ENCODE measurements around the gene TLNRD1.

DNA sequence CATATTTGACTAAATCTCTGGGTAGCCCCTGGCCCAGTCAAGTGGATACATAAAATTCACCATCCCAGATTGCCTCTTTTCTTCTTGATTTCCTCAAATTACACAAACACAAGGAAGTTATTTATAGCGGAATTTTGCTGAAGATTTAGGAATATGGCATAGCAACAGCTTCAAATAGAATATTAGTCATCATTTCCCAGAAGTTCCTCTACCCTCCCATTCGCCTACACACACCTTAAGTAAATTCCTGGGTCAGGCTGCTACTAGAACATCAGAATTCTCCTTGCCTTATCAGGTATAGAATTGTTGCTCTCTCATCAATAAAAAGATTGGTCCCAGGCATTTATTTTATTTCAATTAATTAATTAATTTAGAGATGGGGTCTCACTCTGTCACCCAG lies 42.7 kb upstream of the TLNRD1 start:
- TF ChIP-seq, protein P1, sequence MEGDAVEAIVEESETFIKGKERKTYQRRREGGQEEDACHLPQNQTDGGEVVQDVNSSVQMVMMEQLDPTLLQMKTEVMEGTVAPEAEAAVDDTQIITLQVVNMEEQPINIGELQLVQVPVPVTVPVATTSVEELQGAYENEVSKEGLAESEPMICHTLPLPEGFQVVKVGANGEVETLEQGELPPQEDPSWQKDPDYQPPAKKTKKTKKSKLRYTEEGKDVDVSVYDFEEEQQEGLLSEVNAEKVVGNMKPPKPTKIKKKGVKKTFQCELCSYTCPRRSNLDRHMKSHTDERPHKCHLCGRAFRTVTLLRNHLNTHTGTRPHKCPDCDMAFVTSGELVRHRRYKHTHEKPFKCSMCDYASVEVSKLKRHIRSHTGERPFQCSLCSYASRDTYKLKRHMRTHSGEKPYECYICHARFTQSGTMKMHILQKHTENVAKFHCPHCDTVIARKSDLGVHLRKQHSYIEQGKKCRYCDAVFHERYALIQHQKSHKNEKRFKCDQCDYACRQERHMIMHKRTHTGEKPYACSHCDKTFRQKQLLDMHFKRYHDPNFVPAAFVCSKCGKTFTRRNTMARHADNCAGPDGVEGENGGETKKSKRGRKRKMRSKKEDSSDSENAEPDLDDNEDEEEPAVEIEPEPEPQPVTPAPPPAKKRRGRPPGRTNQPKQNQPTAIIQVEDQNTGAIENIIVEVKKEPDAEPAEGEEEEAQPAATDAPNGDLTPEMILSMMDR (IDR thresholded peaks at IDR 0.05): no peak
- TF ChIP-seq POLR2A (IDR thresholded peaks at IDR 0.05): no peak

All from thyroid gland (tissue), 4 donors.